HepG2 (cell line): ENCODE results near the gene KRTAP5-9. TPM values are rescaled to one million over a fixed set of nuclear protein-coding genes. Genes with fewer than 3 reads are reported as not detected.

Source experiments
- FOXA3 ChIP-seq: IDR thresholded peaks from 2 replicates; pipeline ENCODE4 v1.6.1; 2016; ENCODE audit warnings: missing genetic modification reagents, missing compliant biosample characterization
- KLF16 ChIP-seq, 2 experiments: sonication (generic) in 1 of 2; formaldehyde crosslinking in 1 of 2; IDR thresholded peaks; 2 replicates each; pipeline versions ENCODE4 v1.6.1 to v1.8.0; 2016 to 2023; ENCODE audit warnings: missing genetic modification reagents in 2 of 2, missing compliant biosample characterization in 1 of 2
- MTA1 ChIP-seq: sonication (generic); formaldehyde crosslinking; IDR thresholded peaks from 2 replicates; pipeline ENCODE4 v1.4.0; 2020; ENCODE audit warnings: missing genetic modification reagents, mild to moderate bottlenecking, borderline replicate concordance
- RARA ChIP-seq: IDR thresholded peaks from 2 replicates; pipeline ENCODE4 v1.6.1; 2016; ENCODE audit warnings: missing genetic modification reagents, missing compliant biosample characterization
- TBX2 ChIP-seq: sonication (generic); formaldehyde crosslinking; IDR thresholded peaks from 2 replicates; pipeline ENCODE4 v1.5.0; 2020; ENCODE audit warnings: missing genetic modification reagents, mild to moderate bottlenecking, borderline replicate concordance
- ZNF619 ChIP-seq: sonication (generic); formaldehyde crosslinking; IDR thresholded peaks from 2 replicates; pipeline ENCODE4 v1.4.0; 2020; ENCODE audit warnings: mild to moderate bottlenecking, missing genetic modification reagents
- ZNF816 ChIP-seq: sonication (generic); formaldehyde crosslinking; IDR thresholded peaks from 2 replicates; pipeline ENCODE4 v1.8.0; 2022; ENCODE audit warnings: missing genetic modification reagents, mild to moderate bottlenecking, borderline replicate concordance
- ZNF891 ChIP-seq: sonication (generic); formaldehyde crosslinking; IDR thresholded peaks from 2 replicates; pipeline ENCODE4 v1.5.0; 2020; ENCODE audit warnings: mild to moderate bottlenecking, missing genetic modification reagents
- polyA plus RNA-seq, 8 experiments: library from polyadenylated mRNA; depleted of rRNA in 3 of 8; stranded (reverse) in 7 of 8; unstranded in 1 of 8; fragments of >200 nt; fragmentation: Illumina TruSeq in 4 of 8; extraction: Trizol in 4 of 8; gene quantifications; 2 replicates each; pipeline versions ENCODE4 v1.2.1 to v1.2.3, GENCODE V29; 2011 to 2016; ENCODE audit warnings: low read depth in 4 of 8, missing spikeins in 1 of 8, mixed read lengths in 1 of 8; ENCODE audit not compliant: insufficient read depth in 1 of 8
- total RNA-seq, 5 experiments: library from RNA; depleted of rRNA; stranded (reverse); fragments of >200 nt; fragmentation: Illumina TruSeq; extraction: Trizol; gene quantifications; 2 replicates each; pipeline ENCODE4 v1.2.3, GENCODE V29; 2016; ENCODE audit warnings: low read depth in 1 of 5
- TF ChIP-seq, protein P1 (sequence below): sonication (generic); formaldehyde crosslinking; conservative IDR thresholded peaks from 2 replicates; pipeline ENCODE4 v1.4.0; 2020; ENCODE audit warnings: mild to moderate bottlenecking, missing genetic modification reagents, moderate library complexity
- TF ChIP-seq, protein P2 (sequence below): sonication (generic); formaldehyde crosslinking; IDR thresholded peaks from 2 replicates; pipeline ENCODE4 v1.9.0; 2022; ENCODE audit warnings: missing genetic modification reagents, mild to moderate bottlenecking, borderline replicate concordance
- TF ChIP-seq, protein P3 (sequence below), 2 experiments: sonication (generic) in 1 of 2; formaldehyde crosslinking in 1 of 2; IDR thresholded peaks; 2 replicates each; pipeline versions ENCODE4 v1.4.0 to v1.6.1; 2016 to 2020; ENCODE audit warnings: borderline replicate concordance in 1 of 2, low read depth in 1 of 2, mild to moderate bottlenecking in 1 of 2, missing genetic modification reagents in 1 of 2
- TF ChIP-seq, protein P4 (sequence below): sonication (generic); formaldehyde crosslinking; conservative IDR thresholded peaks from 2 replicates; pipeline ENCODE4 v1.8.0; 2022; ENCODE audit warnings: low read depth, missing genetic modification reagents
- TF ChIP-seq, protein P5 (sequence below): sonication (generic); formaldehyde crosslinking; IDR thresholded peaks from 2 replicates; pipeline ENCODE4 v1.5.0; 2020; ENCODE audit warnings: missing genetic modification reagents, mild to moderate bottlenecking, borderline replicate concordance

The KRTAP5-9 gene
- total and polyA plus RNA-seq, 2 of the 13 experiments (the other 11 are each of a cell fraction or from before 2014, with no cell fraction given), result 0.09 TPM; not detected in 1

DNA sequence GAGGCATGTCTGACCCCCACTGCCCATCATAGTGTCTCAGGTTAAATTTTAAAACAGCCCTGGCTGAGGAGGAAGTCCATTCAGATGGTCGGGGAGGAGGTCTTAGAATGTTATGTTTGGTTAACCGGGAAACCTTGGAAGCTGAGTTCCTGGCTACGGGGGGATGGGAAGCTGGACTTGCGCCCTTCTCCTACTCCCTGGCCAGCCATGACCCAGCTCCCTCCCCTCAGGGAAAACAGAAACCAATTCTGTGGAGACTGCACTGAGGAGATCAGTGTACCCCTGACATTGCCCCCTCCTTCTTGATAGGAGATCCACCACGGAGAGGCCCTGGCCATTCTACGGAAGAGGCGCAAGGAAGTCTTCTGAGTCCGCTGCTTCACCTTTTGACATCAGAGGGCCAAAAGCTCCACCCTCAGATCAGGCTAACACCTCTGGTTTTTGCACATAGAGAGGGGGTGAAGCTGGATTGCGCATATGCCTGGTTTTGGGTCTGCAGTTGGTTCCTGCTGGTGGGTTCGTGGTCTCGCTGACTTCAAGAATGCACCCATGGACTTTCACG, 2.7 kb upstream of the KRTAP5-9 start (continued):
- TF ChIP-seq, protein P1, sequence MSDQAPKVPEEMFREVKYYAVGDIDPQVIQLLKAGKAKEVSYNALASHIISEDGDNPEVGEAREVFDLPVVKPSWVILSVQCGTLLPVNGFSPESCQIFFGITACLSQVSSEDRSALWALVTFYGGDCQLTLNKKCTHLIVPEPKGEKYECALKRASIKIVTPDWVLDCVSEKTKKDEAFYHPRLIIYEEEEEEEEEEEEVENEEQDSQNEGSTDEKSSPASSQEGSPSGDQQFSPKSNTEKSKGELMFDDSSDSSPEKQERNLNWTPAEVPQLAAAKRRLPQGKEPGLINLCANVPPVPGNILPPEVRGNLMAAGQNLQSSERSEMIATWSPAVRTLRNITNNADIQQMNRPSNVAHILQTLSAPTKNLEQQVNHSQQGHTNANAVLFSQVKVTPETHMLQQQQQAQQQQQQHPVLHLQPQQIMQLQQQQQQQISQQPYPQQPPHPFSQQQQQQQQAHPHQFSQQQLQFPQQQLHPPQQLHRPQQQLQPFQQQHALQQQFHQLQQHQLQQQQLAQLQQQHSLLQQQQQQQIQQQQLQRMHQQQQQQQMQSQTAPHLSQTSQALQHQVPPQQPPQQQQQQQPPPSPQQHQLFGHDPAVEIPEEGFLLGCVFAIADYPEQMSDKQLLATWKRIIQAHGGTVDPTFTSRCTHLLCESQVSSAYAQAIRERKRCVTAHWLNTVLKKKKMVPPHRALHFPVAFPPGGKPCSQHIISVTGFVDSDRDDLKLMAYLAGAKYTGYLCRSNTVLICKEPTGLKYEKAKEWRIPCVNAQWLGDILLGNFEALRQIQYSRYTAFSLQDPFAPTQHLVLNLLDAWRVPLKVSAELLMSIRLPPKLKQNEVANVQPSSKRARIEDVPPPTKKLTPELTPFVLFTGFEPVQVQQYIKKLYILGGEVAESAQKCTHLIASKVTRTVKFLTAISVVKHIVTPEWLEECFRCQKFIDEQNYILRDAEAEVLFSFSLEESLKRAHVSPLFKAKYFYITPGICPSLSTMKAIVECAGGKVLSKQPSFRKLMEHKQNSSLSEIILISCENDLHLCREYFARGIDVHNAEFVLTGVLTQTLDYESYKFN (CRISPR knock-in tag), result peak; percentile 65
- TF ChIP-seq, protein P2, sequence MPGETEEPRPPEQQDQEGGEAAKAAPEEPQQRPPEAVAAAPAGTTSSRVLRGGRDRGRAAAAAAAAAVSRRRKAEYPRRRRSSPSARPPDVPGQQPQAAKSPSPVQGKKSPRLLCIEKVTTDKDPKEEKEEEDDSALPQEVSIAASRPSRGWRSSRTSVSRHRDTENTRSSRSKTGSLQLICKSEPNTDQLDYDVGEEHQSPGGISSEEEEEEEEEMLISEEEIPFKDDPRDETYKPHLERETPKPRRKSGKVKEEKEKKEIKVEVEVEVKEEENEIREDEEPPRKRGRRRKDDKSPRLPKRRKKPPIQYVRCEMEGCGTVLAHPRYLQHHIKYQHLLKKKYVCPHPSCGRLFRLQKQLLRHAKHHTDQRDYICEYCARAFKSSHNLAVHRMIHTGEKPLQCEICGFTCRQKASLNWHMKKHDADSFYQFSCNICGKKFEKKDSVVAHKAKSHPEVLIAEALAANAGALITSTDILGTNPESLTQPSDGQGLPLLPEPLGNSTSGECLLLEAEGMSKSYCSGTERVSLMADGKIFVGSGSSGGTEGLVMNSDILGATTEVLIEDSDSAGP (CRISPR knock-in tag), result 0 out of 2 replicates have a peak, but pooled peaks have one; percentile 5
- peak; percentile 41 for TF ChIP-seq RARA
- TF ChIP-seq TBX2 (CRISPR knock-in tag), result peak; percentile 20; the same call in 1 of the 2 replicates
- TF ChIP-seq ZNF816 (CRISPR knock-in tag), result no peak
- peak; percentile 9; the same call in 1 of the 2 replicates for TF ChIP-seq FOXA3
- TF ChIP-seq KLF16 (CRISPR knock-in tag; IDR thresholded peaks at IDR 0.05), result no peak
- TF ChIP-seq MTA1 (CRISPR knock-in tag), result 0 out of 2 replicates have a peak, but pooled peaks have one; percentile 45
- no peak for TF ChIP-seq ZNF619 (CRISPR knock-in tag)
- TF ChIP-seq, protein P3, sequence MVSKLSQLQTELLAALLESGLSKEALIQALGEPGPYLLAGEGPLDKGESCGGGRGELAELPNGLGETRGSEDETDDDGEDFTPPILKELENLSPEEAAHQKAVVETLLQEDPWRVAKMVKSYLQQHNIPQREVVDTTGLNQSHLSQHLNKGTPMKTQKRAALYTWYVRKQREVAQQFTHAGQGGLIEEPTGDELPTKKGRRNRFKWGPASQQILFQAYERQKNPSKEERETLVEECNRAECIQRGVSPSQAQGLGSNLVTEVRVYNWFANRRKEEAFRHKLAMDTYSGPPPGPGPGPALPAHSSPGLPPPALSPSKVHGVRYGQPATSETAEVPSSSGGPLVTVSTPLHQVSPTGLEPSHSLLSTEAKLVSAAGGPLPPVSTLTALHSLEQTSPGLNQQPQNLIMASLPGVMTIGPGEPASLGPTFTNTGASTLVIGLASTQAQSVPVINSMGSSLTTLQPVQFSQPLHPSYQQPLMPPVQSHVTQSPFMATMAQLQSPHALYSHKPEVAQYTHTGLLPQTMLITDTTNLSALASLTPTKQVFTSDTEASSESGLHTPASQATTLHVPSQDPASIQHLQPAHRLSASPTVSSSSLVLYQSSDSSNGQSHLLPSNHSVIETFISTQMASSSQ (IDR thresholded peaks at IDR 0.05; ENCODE audit: low read depth), result no peak
- TF ChIP-seq, protein P3 (CRISPR knock-in tag; IDR thresholded peaks at IDR 0.05; ENCODE audit: borderline replicate concordance), result no peak
- TF ChIP-seq ZNF891, result no peak
- TF ChIP-seq, protein P4, sequence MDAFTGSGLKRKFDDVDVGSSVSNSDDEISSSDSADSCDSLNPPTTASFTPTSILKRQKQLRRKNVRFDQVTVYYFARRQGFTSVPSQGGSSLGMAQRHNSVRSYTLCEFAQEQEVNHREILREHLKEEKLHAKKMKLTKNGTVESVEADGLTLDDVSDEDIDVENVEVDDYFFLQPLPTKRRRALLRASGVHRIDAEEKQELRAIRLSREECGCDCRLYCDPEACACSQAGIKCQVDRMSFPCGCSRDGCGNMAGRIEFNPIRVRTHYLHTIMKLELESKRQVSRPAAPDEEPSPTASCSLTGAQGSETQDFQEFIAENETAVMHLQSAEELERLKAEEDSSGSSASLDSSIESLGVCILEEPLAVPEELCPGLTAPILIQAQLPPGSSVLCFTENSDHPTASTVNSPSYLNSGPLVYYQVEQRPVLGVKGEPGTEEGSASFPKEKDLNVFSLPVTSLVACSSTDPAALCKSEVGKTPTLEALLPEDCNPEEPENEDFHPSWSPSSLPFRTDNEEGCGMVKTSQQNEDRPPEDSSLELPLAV, result no peak
- TF ChIP-seq, protein P5, sequence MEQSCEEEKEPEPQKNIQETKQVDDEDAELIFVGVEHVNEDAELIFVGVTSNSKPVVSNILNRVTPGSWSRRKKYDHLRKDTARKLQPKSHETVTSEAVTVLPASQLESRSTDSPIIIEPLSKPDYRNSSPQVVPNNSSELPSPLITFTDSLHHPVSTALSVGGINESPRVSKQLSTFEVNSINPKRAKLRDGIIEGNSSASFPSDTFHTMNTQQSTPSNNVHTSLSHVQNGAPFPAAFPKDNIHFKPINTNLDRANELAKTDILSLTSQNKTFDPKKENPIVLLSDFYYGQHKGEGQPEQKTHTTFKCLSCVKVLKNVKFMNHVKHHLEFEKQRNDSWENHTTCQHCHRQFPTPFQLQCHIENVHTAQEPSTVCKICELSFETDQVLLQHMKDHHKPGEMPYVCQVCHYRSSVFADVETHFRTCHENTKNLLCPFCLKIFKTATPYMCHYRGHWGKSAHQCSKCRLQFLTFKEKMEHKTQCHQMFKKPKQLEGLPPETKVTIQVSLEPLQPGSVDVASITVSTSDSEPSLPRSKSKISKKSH (CRISPR knock-in tag), result 0 out of 2 replicates have a peak, but pooled peaks have one; percentile 31
